HG03175 (cell line): ENCODE results near the gene CEMIP.

Experiments
- ATAC-seq: cut with Tn5 transposase; IDR thresholded peaks from one replicate; pipeline ENCODE4 v1.9.1; 2021; ENCODE audit warnings: mild to moderate bottlenecking, moderate library complexity; ENCODE audit not compliant: unreplicated experiment

The CEMIP gene

DNA sequence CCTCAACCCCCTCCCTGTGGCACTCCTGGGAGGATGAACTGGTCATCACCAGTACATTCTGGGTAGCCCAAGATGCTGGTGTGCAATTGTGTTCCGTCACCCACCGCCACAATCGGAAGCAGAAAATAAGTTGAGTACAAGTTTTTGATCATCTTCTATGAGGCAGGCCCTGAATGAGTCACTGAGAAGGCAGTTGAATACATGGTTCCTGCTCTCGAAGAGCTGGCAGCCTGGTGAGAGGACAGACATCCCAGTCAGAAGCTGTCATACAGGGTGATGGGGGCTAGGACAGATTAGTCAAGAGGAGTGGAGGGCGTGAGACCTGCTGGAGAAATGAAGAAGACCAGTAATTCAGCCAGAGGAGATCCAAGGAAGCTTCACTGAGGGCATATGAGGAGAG, 6.2 kb downstream of the CEMIP start:
- no peak for ATAC-seq

DNA sequence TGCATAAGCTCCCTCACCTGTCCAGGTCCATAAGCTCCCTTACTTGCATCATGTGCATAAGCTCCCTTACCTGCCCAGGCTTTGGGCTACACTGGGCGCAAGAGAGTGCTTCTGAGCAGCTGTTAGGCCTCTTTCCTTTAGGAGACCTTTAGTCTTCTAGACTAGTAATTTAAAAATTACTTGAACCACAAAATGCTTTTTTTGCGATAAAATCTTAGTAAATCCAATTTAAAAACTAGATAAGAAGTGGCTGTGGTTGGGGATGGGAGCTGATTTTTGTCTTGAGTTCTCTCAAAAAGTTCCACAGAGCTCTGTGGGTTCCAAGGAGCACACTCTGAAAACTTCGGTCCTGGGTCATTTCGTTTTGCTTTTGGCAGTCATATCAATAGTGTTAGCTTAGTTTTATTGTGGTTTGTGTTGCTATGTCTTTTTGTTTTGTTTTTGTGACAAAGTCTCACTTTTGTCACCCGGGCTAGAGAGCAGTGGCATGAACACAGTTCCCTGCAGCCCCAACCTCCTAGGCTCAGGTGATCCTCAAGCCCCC, 6.7 kb downstream of the CEMIP start:
- no peak for ATAC-seq

DNA sequence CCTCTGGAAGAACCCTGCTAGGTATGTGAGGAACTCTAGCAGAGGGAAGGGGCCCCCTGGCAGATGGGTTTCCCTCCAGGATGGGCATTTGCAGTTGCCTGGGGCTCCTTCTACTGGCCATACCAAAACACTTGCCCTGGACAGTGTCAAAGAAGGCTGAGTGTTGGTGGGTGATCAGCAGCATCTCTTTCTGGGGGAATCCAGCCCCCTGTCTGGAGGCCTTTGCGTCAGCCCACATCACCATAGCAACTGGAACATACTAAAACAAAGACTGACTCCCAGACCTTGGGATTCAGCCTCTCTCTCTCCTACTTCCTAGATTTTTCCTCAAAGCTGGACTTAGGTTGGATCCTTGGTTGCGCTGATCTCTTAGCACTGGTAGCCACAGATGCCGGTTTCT, 8.1 kb downstream of the CEMIP start:
- ATAC-seq, result no peak

DNA sequence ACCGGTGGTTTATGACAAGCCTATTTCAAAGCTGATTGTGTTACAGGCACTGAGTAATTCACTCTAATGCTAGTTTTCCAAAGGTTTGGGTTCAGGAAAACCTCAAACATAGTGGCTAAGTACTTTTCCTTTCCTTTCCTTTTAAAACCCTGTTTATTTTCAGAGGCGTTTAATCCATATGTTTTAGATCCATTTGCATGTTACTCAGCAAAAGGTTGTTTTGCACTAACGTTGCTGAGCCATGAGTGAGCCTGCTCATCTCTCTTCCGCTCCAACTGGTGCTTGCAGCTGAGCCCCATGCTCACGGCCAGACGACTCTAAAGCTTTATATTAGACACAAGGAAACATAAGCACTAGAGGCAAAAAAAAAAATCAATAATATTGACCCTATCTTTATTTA, 9.4 kb downstream of the CEMIP start:
- no peak for ATAC-seq

DNA sequence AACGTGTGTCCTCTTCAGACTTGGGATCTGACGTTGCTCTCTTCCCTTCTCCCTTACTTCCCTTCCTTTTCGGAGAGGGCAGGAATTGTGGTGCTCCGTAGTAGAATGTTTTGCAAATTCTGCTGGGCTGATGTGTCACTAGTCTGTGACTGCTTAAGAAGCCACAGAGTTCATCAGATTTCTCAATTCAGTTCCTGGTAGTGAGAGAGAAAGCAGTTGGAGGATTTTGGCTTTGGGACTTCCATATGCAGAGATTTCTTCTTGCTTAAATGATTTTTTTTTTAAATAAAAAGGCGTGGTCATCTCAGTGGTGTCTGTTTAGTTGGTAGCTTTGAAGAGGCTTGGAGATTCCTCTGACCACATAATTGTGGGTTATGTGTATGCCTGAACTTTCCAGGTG, 10.1 kb downstream of the CEMIP start:
- ATAC-seq, result no peak

DNA sequence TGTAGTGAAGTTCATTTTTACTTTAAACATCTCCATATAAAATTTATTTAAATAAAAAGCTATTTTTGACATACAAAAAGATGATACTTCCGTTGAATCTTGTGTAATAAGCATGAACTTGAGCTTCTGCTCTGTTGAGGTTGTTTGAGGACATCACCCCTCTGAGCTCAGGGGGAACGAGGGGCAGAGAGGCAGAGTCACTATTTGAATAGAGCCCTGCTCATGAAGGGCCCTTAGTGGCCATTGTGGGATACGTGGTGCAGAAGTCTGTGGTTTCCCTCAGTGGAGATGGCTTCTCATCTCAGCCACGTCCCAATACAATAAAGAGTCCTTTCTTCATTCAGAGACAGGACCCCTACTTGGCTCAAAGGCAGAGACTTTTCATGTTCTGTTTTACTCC, 10.6 kb downstream of the CEMIP start:
- no peak for ATAC-seq

DNA sequence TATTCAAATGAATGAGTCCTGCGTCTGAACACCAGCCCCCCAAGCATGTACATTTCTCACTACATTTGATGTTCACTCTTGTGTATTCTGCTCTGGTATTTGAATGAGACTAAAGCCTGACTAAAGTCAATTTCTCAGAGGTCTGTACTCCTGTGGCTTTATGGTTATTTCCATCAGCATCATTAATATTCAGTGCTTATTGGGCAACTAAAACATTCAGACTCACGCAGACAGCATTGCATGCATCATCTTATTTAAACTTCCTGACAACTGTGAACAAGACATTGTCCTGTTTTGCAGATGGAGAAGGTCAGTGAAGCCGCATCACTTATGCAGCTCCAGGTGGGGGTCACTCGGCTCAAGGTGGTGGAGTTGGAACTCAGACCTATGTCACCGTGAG, 11.1 kb downstream of the CEMIP start:
- no peak for ATAC-seq

DNA sequence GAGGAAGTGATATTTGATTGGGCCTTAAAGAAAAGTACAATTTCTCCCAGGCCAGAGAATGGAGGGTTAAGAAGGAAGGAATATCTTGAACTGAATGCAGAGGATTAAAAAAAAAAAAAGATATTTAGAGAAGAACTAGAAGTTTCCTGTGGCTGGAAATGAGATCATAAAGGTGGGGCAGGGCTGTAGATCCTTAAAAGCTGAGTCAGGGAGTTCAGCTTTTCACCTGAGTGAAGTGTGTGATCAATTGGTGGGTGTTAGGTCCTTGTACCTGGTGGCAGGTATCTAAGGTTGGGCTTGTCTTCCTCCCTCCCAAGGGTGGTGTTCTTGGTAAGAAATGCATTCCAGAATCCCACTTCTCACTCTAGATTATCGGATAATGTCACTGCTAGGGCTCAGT, 11.8 kb downstream of the CEMIP start:
- ATAC-seq, result no peak

DNA sequence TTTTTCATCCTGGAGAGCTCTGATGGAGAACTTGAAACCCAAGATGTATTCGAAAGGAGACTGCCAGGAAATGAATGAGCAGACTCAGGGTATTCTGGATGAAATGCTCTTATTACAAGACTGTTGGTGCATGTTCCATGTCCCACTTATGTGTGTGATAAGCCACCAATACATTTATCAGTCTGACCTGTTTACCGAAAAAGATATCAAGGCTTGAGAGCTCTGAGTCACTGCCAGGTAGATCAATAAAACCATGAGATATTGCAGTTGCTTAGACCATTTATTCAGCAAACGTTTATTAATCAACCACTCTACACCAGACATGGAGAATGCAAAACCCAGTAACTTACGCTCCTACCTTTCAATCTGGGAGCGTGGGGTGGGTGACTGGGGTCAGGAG, 17.2 kb downstream of the CEMIP start:
- ATAC-seq, result no peak

DNA sequence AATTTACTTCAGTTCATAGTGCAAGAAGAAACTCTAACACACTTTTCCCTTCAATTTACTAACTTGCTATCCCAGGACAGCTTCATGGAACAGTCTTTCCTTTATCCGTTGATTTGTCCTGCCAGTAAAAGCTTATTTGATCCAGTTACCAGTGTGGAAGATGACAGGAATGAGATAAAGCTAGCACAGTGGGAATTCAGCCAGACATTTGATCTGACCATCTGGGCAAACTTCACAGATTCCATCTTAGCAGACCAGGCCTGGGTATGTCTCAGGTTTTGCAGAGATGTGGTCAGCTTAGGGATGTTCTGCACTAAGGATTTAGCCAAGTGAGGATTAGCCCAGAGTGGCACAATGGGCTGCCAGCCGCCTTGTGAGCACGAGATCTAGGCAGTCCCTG, 19.7 kb downstream of the CEMIP start:
- no peak for ATAC-seq

DNA sequence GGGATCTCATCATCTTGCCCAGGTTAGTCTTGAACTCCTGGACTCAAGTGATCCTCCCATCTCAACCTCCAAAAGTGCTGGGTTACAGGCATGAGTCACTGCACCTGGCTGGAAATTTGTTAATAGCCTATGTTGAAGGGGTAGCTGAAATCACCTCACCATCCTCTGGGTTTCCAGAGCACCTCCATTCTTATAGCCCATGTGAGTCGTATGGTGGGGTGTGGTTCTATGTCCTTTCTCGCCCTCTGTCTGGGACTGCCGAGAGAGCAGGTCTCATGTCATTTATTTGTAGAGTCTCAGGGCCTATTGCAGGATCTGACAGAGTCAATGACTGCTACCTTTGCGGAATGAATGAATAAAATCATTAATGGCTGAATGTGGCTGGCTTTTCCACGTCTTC, 20.9 kb downstream of the CEMIP start:
- ATAC-seq, result no peak

DNA sequence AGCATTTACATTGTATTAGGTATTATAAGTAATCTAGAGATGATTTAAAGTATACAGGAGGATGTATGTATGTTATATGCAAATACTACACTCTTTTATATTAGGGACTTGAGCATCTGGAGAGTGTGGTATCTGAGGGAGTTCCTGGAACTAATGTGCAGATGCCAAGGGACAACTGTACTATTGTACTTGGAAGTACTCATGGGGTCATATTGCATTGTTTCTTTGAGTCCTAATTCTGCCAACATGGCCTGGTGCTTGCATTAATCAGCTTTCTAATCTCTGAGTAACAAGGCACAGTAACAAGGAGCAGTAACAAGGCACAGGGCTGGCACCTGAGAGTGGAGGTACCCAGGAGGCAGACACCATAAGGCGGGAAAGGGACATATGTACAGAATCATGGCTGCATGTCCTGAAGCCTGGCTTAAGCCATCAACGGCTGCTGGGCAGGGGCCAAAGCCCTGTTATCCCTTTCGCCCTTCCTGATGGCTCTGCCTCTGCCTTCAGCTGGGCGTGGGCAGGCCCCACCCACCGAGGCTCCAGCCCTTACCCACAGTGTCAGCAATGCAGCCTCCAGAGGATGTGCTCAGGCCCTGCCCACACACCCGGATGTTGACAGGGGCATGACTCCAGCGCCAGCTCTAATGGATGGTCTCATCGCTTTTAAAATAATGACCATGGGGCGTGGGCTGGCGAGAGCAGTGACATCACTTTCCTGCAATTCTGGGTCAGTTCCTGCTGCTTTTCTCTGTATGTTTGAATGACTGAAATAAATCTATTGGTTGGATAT, 22.9 kb downstream of the CEMIP start:
- ATAC-seq, result no peak

DNA sequence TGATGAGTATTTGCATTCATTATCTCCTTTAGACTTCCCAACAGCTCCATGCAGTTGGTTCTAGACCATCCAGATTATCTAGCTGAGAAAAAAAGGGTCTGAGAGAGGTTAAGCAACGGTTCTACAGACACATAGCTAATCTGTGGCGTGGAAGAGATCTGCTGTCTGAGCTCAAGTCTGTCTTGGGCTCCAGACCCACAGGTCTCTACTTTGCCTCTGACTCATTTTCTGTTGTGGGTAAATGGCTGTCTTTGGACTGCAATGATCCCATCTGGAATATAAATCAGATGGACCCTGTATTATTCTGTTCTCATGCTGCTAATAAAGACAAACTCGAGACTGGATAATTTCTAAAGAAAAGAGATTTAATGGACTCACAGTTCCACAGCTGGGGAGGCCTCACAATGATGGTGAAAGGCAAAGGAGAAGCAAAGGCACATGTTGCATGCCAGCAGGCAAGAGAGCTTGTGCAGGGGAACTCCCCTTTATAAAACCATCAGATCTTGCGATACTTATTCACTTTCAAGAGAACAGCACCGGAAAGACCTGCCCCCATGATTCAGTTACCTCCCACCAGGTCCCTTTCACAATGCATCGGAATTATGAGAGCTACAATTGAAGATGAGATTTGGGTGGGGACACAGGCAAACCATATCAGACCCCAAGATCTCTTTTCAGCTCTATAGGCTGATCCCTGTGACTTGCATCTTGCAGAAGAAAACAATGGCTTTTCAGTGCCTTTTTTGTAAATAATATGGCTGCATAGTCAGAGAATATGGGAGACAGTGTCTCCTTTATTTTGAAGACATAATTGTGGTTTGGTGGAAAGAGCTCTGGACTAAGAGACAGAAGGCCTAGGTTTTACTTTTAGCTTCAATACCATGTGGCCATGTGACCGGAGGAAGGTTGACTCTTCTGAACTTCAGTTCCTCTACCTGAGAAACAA, 24.7 kb downstream of the CEMIP start:
- no peak for ATAC-seq

DNA sequence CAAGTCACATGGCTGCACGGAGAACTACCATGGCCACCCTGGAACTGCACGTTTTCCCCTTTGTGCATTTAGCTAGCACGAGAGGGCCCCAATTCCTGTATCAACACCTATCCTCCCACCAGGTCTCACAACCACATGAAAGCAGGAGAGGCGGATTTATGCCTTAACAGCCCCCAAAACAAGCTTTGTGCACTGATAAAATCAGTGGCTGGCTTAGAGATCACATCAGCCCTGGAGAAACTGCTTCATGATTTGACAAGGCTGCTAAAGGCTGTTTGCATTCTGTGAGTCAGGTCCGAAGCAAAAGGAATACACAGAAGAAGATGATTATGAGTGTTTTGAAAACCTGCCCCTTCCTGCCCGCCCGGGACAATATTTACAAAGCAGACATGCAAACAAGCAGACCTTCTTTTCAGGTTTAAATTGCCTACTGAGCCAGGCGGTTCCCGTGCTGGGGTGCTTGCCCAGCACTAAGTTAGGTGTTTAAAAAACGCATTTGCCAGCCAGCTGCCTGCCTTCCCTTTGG, 25.9 kb downstream of the CEMIP start:
- no peak for ATAC-seq

DNA sequence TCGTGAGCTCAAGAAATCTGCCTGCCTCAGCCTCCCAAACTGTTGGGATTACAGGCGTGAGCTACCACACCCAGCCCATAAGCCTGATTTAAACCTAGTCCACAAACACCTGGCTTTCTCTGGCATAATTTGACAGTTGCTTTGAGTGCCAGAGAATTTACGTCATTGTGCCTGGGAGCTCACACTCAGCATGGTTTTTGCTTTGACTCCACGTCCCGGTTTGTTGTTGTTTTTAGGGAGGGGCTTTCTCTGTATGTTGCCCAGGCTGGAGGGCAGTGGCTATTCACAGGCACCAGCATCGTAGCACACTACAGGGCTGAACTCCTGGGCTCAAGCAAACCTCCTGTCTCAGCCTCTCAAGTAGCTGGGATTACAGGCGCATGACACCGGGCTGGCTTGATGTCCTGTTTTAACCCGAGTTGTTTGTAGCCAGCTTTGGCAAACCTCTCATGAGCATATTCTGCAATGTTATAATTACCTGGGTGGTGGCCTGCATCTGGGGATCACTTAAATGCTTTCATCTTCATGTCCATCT, 32.7 kb downstream of the CEMIP start:
- no peak for ATAC-seq

DNA sequence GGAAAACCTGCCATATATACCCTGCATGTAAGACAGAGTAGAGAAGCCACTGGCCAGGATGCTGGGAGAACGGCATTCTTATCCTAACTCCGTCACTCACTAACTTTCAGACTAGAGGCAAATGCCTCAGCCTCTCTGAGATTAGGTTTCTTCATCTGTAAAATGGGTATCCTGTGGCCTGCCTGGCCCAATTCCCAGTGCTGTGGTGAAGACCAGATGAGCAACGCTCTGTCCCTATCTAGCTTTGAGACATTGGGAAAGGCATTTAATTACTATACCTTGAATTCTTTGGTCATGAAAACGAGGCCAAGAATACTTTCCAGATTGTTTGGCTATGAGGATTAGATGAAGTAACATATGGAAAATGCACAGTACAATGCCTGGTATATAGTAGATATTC, 35.9 kb downstream of the CEMIP start:
- no peak for ATAC-seq

DNA sequence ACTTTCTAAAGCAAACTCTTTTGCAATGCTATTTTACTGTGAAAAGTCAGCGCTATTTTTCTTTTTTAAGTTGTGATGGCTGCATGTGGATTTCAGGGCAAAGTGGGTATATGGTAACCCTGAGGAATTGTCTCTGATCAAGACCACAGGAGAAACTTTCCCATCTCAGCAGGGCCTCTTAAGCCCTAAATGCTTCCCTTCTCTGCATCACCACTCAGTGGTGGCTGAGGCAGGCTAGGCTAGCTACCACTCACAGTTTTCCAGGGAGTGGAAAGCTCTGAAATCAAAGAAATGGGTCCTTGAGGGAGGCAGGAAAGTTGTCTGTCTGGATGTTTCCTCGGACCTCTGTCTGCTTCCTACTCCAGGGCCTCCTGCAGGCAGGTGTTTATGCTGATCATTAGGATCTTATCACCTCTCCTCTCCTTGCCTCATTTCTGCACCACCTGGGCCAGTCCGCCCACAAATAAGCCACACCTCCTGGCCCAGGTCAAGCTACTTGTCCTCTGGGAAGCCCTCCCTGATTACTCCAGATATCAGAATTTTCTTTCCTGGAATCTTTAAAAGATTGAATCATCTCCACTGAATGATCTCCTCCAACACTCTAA, 37.0 kb downstream of the CEMIP start:
- no peak for ATAC-seq

DNA sequence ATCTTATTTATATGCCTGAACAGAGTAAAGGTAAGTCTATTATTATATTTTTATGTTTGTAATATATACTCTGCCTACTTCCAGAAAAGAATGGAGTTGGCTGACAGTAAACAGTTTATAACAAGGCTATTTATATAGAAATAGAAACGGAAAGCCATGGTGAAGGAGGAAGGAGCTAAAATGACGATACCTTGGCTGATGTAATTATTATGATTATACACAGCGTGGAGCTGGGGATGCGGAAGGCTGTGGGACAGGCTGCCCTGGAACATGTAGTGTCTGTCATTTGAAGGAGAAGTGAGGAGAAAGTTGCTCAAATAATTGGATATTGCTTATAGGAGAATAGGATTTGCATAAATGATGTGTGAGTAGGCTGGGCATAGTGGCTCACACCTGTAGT, 37.8 kb downstream of the CEMIP start:
- ATAC-seq, result no peak

DNA sequence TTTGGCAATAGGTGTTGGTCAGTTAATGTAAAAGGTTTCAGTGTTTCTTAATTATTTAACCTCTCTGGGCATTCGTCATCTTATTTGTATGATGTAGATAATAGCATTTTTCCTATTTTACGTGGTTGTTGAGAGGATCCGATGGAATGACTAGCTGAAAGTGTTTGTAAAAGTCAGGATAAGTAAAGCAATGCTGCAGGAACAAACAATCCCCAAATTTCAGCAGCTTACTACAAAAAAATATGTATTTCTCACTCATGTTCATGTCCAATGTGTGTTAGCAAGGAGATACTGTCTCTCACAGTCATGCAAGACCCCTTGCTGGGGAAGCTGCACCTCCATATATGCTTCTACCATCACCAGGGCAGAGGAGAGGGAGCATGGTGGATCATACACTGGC, 38.7 kb downstream of the CEMIP start:
- no peak for ATAC-seq

DNA sequence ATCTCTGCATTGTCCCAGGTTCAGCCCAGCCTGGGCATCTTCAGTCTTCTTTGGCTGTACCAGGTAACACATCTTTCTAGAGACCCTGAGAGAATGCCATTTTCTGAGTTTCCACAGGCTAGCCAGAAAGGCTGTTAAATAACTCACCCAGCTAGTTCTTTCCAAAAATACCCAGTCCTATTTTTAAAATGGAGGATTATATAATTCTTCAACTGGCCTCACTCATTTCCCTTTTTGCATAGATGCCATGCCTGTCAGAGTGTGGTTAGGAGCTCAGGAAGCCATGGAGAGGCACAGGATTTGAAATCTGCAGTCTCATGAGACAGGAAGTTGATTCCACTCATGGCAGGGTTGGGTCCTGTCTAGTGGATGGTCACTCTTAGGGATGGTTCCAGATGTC, 39.8 kb downstream of the CEMIP start:
- no peak for ATAC-seq

DNA sequence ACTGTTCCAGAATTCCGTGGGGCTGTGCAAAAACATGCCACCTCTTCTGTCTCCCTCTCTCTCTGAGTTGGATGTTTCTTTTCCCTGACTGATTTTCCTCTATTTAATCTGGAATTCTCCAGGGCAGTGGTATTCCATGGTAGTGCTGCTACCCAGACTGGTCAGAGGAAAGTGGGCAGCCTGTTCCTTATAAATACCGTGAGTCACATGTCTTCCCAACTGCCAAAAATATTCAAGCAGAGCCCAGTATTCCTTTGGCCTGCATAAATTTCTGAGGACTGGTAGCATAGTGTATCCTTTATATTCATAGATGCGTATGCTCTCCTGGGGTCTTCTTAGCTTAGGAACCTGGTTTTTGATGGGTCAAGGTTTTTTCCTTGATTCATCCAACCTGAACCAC, 40.9 kb downstream of the CEMIP start:
- no peak for ATAC-seq
